ENCODE data around the gene NTMT1.

DNA sequence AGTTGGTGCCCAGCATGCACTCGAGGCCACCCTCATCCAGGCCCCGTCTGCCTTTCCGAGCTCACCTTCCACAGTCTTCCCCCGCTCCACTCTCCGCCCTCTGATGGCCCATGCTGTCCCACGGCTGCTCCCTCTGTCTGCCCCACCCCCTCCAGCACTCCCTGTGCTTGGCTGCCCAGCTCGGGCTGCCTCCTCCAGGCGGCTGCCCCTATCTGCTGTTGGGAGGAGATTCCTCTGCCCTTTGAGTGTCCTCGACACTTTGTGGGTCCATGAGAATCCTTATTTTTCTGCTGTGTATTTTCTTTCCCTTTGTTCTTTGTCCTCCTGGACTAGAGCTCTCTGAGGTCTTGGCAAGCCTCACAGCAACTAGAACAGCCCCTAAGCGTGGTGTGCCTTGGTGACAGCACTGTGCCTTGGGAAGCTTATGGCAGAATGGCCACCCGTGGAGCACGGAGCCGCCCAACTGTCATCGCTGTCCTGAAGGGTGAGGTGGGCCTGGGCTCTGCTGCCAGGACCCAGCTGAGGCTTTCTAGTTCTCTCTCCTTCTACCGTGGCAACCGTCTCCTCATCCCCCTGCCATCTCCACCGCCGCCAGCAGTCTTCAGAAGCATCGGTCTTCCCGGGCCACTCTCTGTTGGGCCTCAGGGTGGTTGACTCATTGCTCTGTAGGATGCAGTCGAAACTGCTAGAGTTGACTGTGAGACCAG lies 5.2 kb downstream of the NTMT1 start:
- TF ChIP-seq, protein P1, sequence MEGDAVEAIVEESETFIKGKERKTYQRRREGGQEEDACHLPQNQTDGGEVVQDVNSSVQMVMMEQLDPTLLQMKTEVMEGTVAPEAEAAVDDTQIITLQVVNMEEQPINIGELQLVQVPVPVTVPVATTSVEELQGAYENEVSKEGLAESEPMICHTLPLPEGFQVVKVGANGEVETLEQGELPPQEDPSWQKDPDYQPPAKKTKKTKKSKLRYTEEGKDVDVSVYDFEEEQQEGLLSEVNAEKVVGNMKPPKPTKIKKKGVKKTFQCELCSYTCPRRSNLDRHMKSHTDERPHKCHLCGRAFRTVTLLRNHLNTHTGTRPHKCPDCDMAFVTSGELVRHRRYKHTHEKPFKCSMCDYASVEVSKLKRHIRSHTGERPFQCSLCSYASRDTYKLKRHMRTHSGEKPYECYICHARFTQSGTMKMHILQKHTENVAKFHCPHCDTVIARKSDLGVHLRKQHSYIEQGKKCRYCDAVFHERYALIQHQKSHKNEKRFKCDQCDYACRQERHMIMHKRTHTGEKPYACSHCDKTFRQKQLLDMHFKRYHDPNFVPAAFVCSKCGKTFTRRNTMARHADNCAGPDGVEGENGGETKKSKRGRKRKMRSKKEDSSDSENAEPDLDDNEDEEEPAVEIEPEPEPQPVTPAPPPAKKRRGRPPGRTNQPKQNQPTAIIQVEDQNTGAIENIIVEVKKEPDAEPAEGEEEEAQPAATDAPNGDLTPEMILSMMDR (IDR thresholded peaks at IDR 0.05): peak in 1 of 3 experiments; percentile 2
- TF ChIP-seq POLR2AphosphoS5 (IDR thresholded peaks at IDR 0.05) (no peak), POLR2A (IDR thresholded peaks at IDR 0.05; ENCODE audit: low read depth) (no peak)

Data from esophagus muscularis mucosa (tissue), 3 donors.